Breast epithelium (tissue), 3 donors: ENCODE results near the gene C1orf21.

ENCODE experiments used
- POLR2A ChIP-seq: fragments of 450-650 bp; IDR thresholded peaks from one replicate; pipeline ENCODE4 v1.6.1; 2016; ENCODE audit warnings: antibody characterized with exemption, mild to moderate bottlenecking, moderate library complexity
- TF ChIP-seq, protein P1 (sequence below), 3 donors: fragments of 450-650 bp; IDR thresholded peaks; one replicate each; pipeline ENCODE4 v1.5.1; 2016 to 2017; ENCODE audit warnings: antibody characterized with exemption in 3 of 3, mild to moderate bottlenecking in 3 of 3, moderate library complexity in 3 of 3

- TF ChIP-seq POLR2A: no peak
- TF ChIP-seq, protein P1, sequence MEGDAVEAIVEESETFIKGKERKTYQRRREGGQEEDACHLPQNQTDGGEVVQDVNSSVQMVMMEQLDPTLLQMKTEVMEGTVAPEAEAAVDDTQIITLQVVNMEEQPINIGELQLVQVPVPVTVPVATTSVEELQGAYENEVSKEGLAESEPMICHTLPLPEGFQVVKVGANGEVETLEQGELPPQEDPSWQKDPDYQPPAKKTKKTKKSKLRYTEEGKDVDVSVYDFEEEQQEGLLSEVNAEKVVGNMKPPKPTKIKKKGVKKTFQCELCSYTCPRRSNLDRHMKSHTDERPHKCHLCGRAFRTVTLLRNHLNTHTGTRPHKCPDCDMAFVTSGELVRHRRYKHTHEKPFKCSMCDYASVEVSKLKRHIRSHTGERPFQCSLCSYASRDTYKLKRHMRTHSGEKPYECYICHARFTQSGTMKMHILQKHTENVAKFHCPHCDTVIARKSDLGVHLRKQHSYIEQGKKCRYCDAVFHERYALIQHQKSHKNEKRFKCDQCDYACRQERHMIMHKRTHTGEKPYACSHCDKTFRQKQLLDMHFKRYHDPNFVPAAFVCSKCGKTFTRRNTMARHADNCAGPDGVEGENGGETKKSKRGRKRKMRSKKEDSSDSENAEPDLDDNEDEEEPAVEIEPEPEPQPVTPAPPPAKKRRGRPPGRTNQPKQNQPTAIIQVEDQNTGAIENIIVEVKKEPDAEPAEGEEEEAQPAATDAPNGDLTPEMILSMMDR (IDR thresholded peaks at IDR 0.05): no peak
Observed at GRCh38 chr1:184545601-184546000, 158.8 kb downstream of the C1orf21 start.
